ENCODE results near the gene MIB1. TPM values are rescaled to one million over a fixed set of nuclear protein-coding genes. Genes with fewer than 3 reads are reported as not detected.

Gene MIB1
- total and polyA plus RNA-seq, 9 of the 15 experiments (the other 6 are each of a cell fraction or from before 2014, with no cell fraction given): 7.2 to 43.8 (median 23.2) TPM

GRCh38 chr18:21704603-21705364 lies 35.8 kb upstream of the MIB1 start, which contains the start of gene ABHD3 (continued):
- TF ChIP-seq ZMIZ1 (IDR thresholded peaks at IDR 0.05; ENCODE audit: low read depth in 2 of 2, low read length in 2 of 2) (no peak; a peak in 1 of 4 replicates), COPS2 (conservative IDR thresholded peaks at IDR 0.05) (no peak), ETS2 (tag; IDR thresholded peaks at IDR 0.05; ENCODE audit: borderline replicate concordance, poor library complexity, severe bottlenecking) (no peak), ZNF41 (CRISPR knock-in tag; conservative IDR thresholded peaks at IDR 0.05) (no peak), GTF2E2 (tag; IDR thresholded peaks at IDR 0.05) (no peak), RUNX1 (IDR thresholded peaks at IDR 0.05; ENCODE audit: low read depth) (no peak), NUFIP1 (IDR thresholded peaks at IDR 0.05; ENCODE audit: partially characterized antibody) (no peak), SRSF9 (IDR thresholded peaks at IDR 0.05; ENCODE audit: borderline replicate concordance, low read depth, low read length) (no peak), RBM15 (IDR thresholded peaks at IDR 0.05; ENCODE audit: insufficient read depth, low read length) (no peak), CBX3 (IDR thresholded peaks at IDR 0.05; ENCODE audit: borderline replicate concordance in 1 of 2, low read length in 2 of 2) (no peak; a peak in 1 of 3 replicates), ZBTB26 (CRISPR knock-in tag; IDR thresholded peaks at IDR 0.05) (no peak), HDGF (IDR thresholded peaks at IDR 0.05) (no peak), SAP30 (IDR thresholded peaks at IDR 0.05; ENCODE audit: borderline replicate concordance, insufficient read depth, low read depth, low read length, poor library complexity, severe bottlenecking) (peak; percentile 43), MTA3 (IDR thresholded peaks at IDR 0.05; ENCODE audit: borderline replicate concordance) (0 out of 2 replicates have a peak, but pooled peaks have one; percentile 76), SMARCE1 (IDR thresholded peaks at IDR 0.05) (0 out of 2 replicates have a peak, but pooled peaks have one; percentile 17), RB1 (IDR thresholded peaks at IDR 0.05; ENCODE audit: low read depth) (peak; percentile 26), GTF3C2 (IDR thresholded peaks at IDR 0.05; ENCODE audit: borderline replicate concordance, extremely low read depth, insufficient read length) (no peak), KLF10 (CRISPR knock-in tag; IDR thresholded peaks at IDR 0.05) (no peak)
